ENCODE measurements around the gene ZNG1B. TPM values are rescaled to one million over a fixed set of nuclear protein-coding genes. Genes with fewer than 3 reads are reported as not detected.
"Not testable (repeated sequence)": the region's sequence is repeated elsewhere in the genome, so short reads cannot be mapped to it uniquely, and the experiment has no call there.

Gene ZNG1B
- total and polyA plus RNA-seq, 2 donors (not counting 1 experiment from before 2014, with no cell fraction given), result 23.9 to 36.8 TPM

DNA sequence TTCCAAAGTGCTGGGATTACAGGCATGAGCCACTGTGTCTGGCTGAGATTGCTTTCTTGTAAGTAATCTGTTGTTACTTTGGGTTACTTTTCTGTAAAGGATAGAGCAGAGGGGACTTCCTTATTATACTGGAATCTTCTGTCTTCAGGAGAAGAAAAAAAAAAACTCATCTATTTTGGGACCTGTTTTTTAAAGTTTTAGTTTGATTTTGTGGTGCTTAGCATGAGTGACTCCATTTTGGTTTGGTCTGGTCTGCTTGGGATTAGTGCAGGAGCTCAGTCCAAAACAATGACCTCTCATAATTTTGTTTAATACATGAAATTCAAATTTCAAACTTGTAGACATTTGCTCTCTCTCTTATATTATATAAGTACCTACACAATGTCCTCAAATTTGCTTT is 4.0 kb upstream of the ZNG1B start:
- H3K36me3 ChIP-seq (ENCODE audit: control insufficient read depth, insufficient read depth, low read length); H4K20me1 ChIP-seq (ENCODE audit: control insufficient read depth, extremely low read depth, insufficient read depth, low read length); H3K79me2 ChIP-seq (ENCODE audit: control insufficient read depth, insufficient read depth, low read length); H3K9me3 ChIP-seq (ENCODE audit: control insufficient read depth, insufficient read depth, low read depth, low read length); H3K9ac ChIP-seq (ENCODE audit: insufficient read depth, low read length); H3K4me3 ChIP-seq (replicated peaks in 1 of 4; ENCODE audit: control extremely low read depth in 1 of 4, insufficient read depth in 1 of 4, low read depth in 3 of 4, low read length in 4 of 4); H3K4me1 ChIP-seq (ENCODE audit: control insufficient read depth, extremely low read depth, insufficient read depth, low read length); H2AFZ ChIP-seq (ENCODE audit: low read length); H3K27ac ChIP-seq (ENCODE audit: insufficient read depth, low read length); DNase-seq (ENCODE audit: low read depth in 2 of 2); H3K27me3 ChIP-seq (ENCODE audit: control insufficient read depth, insufficient read depth, low read length); H3K4me2 ChIP-seq (ENCODE audit: extremely low read depth, insufficient read depth, low read length): not testable (repeated sequence)

DNA sequence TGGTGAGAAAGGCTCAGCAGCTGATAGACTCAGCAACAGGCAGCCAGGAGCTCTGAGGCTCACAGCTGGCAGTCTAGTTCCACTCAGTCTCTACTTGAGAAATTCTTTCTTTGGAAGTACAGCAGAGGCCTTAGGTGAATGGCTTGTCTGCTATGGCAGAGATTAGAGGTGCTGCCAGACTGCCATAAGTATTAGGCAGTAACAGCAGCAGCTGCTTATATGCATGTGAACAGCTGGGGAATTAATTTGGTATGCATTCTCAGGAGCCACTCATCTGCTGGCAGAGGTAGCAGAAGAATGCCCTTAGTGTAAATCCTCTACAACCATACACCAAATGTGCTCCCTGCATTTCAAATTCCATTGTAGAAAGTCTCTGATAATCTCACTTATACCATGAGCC is 28.3 kb downstream of the ZNG1B start:
- not testable (repeated sequence) for H4K20me1 ChIP-seq (ENCODE audit: control insufficient read depth, extremely low read depth, insufficient read depth, low read length); H3K9me3 ChIP-seq (ENCODE audit: control insufficient read depth, insufficient read depth, low read depth, low read length); H3K79me2 ChIP-seq (ENCODE audit: control insufficient read depth, insufficient read depth, low read length); H3K27ac ChIP-seq (ENCODE audit: insufficient read depth, low read length); H3K9ac ChIP-seq (ENCODE audit: insufficient read depth, low read length); H3K4me3 ChIP-seq (replicated peaks in 1 of 4; ENCODE audit: control extremely low read depth in 1 of 4, insufficient read depth in 1 of 4, low read depth in 3 of 4, low read length in 4 of 4); H3K4me2 ChIP-seq (ENCODE audit: extremely low read depth, insufficient read depth, low read length); H2AFZ ChIP-seq (ENCODE audit: low read length); H3K27me3 ChIP-seq (ENCODE audit: control insufficient read depth, insufficient read depth, low read length); H3K36me3 ChIP-seq (ENCODE audit: control insufficient read depth, insufficient read depth, low read length); H3K4me1 ChIP-seq (ENCODE audit: control insufficient read depth, extremely low read depth, insufficient read depth, low read length)
- DNase-seq (ENCODE audit: low read depth in 2 of 2), result peak in 1 of 2 donors; percentile 4

DNA sequence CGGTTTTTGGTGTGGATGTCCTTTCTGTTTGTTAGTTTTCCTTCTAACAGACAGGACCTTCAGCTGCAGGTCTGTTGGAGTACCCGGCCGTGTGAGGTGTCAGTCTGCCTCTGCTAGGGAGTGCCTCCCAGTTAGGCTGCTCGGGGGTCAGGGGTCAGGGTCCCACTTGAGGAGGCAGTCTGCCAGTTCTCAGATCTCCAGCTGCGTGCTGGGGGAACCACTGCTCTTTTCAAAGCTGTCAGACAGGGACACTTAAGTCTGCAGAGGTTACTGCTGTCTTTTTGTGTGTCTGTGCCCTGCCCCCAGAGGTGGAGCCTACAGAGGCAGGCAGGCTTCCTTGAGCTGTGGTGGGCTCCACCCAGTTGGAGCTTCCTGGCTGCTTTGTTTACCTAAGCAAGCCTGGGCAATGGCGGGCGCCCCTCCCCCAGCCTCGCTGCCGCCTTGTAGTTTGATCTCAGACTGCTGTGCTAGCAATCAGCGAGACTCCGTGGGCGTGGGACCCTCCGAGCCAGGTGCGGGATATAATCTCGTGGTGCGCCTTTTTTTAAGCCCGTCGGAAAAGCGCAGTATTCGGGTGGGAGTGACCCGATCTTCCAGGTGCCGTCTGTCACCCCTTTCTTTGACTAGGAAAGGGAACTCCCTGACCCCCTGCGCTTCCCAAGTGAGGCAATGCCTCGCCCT is 39.3 kb downstream of the ZNG1B start:
- not testable (repeated sequence) for H3K36me3 ChIP-seq (ENCODE audit: control insufficient read depth, insufficient read depth, low read length); H3K9ac ChIP-seq (ENCODE audit: insufficient read depth, low read length); H3K9me3 ChIP-seq (ENCODE audit: control insufficient read depth, insufficient read depth, low read depth, low read length); H3K4me2 ChIP-seq (ENCODE audit: extremely low read depth, insufficient read depth, low read length); H3K27ac ChIP-seq (ENCODE audit: insufficient read depth, low read length); H3K4me3 ChIP-seq (replicated peaks in 1 of 4; ENCODE audit: control extremely low read depth in 1 of 4, insufficient read depth in 1 of 4, low read depth in 3 of 4, low read length in 4 of 4); H3K27me3 ChIP-seq (ENCODE audit: control insufficient read depth, insufficient read depth, low read length); H4K20me1 ChIP-seq (ENCODE audit: control insufficient read depth, extremely low read depth, insufficient read depth, low read length); DNase-seq (ENCODE audit: low read depth in 2 of 2); H3K4me1 ChIP-seq (ENCODE audit: control insufficient read depth, extremely low read depth, insufficient read depth, low read length); H3K79me2 ChIP-seq (ENCODE audit: control insufficient read depth, insufficient read depth, low read length); H2AFZ ChIP-seq (ENCODE audit: low read length)

DNA sequence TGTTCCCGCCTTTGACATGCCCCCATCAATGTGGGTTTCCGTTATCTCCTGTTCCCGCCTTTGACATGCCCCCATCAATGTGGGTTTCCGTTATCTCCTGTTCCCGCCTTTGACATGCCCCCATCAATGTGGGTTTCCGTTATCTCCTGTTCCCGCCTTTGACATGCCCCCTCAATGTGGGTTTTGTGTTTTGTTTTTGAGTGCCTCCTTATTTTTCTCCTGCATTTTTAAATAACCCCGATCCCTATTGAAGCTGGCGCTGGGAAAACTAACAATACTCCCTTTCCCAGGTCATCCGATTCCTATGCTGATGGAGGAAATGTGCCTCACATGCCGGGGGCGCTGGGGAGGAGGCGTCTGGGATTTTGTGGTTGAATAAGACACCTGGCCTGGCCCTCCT is 59.0 kb downstream of the ZNG1B start:
- not testable (repeated sequence) for H2AFZ ChIP-seq (ENCODE audit: low read length); H3K9me3 ChIP-seq (ENCODE audit: control insufficient read depth, insufficient read depth, low read depth, low read length); H3K79me2 ChIP-seq (ENCODE audit: control insufficient read depth, insufficient read depth, low read length); H3K9ac ChIP-seq (ENCODE audit: insufficient read depth, low read length); H3K27me3 ChIP-seq (ENCODE audit: control insufficient read depth, insufficient read depth, low read length); H3K4me3 ChIP-seq (replicated peaks in 1 of 4; ENCODE audit: control extremely low read depth in 1 of 4, insufficient read depth in 1 of 4, low read depth in 3 of 4, low read length in 4 of 4); H3K4me2 ChIP-seq (ENCODE audit: extremely low read depth, insufficient read depth, low read length); H3K36me3 ChIP-seq (ENCODE audit: control insufficient read depth, insufficient read depth, low read length); H4K20me1 ChIP-seq (ENCODE audit: control insufficient read depth, extremely low read depth, insufficient read depth, low read length); DNase-seq (ENCODE audit: low read depth in 2 of 2); H3K4me1 ChIP-seq (ENCODE audit: control insufficient read depth, extremely low read depth, insufficient read depth, low read length); H3K27ac ChIP-seq (ENCODE audit: insufficient read depth, low read length)

DNA sequence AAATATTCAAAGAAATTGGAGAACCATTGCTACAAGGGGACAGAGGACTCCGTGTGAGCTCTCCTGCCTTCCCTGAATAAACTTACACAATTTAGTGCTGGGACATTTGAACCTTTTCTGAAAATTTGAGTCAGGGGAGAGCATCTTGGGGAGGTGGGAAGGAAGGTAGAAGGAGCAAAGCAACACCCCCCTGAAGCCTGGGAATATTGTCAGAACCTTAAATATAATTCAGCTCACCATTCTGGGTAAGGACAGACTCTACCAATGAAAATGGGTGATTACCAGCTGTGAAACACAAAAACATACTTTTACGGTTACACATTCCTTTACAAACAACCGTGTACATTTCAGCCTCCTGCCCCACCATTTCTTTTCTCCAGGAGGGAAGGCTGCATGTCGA is 60.9 kb downstream of the ZNG1B start, which contains the start of gene FOXD4L1:
Gene FOXD4L1, plus strand, starts transcription at position 301 of the 400 bp plus-strand sequence. CDS start 592 bp downstream, outside the sequence.
- not testable (repeated sequence) for H3K27ac ChIP-seq (ENCODE audit: insufficient read depth, low read length); H2AFZ ChIP-seq (ENCODE audit: low read length); H3K79me2 ChIP-seq (ENCODE audit: control insufficient read depth, insufficient read depth, low read length); H3K9me3 ChIP-seq (ENCODE audit: control insufficient read depth, insufficient read depth, low read depth, low read length); H3K4me2 ChIP-seq (ENCODE audit: extremely low read depth, insufficient read depth, low read length); H3K4me1 ChIP-seq (ENCODE audit: control insufficient read depth, extremely low read depth, insufficient read depth, low read length); H3K36me3 ChIP-seq (ENCODE audit: control insufficient read depth, insufficient read depth, low read length); H3K4me3 ChIP-seq (replicated peaks in 1 of 4; ENCODE audit: control extremely low read depth in 1 of 4, insufficient read depth in 1 of 4, low read depth in 3 of 4, low read length in 4 of 4); H4K20me1 ChIP-seq (ENCODE audit: control insufficient read depth, extremely low read depth, insufficient read depth, low read length); H3K9ac ChIP-seq (ENCODE audit: insufficient read depth, low read length); DNase-seq (ENCODE audit: low read depth in 2 of 2)
- peaks cover 18% of the 10 kb centered on the region for H3K27me3 ChIP-seq (ENCODE audit: control insufficient read depth, insufficient read depth, low read length)

DNA sequence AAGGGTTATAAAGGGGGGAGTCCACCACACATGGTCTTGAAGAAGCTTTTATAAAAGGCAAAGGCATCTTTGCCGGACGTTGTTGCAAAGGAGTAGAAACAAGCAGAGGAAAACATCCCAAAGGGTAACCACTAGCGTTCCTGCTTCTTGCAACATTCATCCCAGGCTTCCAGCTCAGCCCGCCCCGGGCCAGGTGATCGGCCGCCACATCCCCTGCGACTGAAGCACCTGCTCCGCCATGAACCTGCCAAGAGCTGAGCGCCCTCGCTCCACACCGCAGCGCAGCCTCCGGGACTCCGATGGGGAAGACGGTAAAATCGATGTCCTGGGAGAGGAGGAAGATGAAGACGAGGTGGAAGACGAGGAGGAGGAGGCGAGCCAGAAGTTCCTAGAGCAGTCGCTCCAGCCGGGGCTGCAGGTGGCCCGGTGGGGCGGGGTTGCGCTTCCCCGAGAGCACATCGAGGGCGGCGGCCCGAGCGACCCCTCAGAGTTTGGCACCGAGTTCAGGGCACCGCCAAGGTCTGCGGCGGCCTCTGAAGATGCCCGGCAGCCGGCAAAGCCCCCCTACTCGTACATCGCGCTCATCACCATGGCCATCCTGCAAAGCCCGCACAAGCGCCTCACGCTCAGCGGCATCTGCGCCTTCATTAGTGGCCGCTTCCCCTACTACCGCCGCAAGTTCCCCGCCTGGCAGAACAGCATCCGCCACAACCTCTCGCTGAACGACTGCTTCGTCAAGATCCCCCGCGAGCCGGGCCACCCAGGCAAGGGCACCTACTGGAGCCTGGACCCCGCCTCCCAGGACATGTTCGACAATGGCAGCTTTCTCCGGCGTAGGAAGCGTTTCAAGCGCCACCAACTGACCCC is 61.8 kb downstream of the ZNG1B start:
- not testable (repeated sequence) for H4K20me1 ChIP-seq (ENCODE audit: control insufficient read depth, extremely low read depth, insufficient read depth, low read length); H3K9me3 ChIP-seq (ENCODE audit: control insufficient read depth, insufficient read depth, low read depth, low read length); H3K4me2 ChIP-seq (ENCODE audit: extremely low read depth, insufficient read depth, low read length); H3K36me3 ChIP-seq (ENCODE audit: control insufficient read depth, insufficient read depth, low read length); H2AFZ ChIP-seq (ENCODE audit: low read length); H3K4me3 ChIP-seq (replicated peaks in 1 of 4; ENCODE audit: control extremely low read depth in 1 of 4, insufficient read depth in 1 of 4, low read depth in 3 of 4, low read length in 4 of 4); H3K9ac ChIP-seq (ENCODE audit: insufficient read depth, low read length); H3K27ac ChIP-seq (ENCODE audit: insufficient read depth, low read length); DNase-seq (ENCODE audit: low read depth in 2 of 2); H3K4me1 ChIP-seq (ENCODE audit: control insufficient read depth, extremely low read depth, insufficient read depth, low read length); H3K79me2 ChIP-seq (ENCODE audit: control insufficient read depth, insufficient read depth, low read length)
- peaks cover 22% of the 10 kb centered on the region for H3K27me3 ChIP-seq (ENCODE audit: control insufficient read depth, insufficient read depth, low read length)

Measured in fibroblast of lung (primary cell).